GM12872 (cell line): ENCODE data around the gene THADA.

Experiments
- CTCF ChIP-seq: IDR thresholded peaks from 3 replicates; pipeline ENCODE4 v1.5.1; 2011; ENCODE audit warnings: low read depth, mild to moderate bottlenecking, low read length, moderate library complexity; ENCODE audit not compliant: insufficient read depth

The THADA gene

DNA sequence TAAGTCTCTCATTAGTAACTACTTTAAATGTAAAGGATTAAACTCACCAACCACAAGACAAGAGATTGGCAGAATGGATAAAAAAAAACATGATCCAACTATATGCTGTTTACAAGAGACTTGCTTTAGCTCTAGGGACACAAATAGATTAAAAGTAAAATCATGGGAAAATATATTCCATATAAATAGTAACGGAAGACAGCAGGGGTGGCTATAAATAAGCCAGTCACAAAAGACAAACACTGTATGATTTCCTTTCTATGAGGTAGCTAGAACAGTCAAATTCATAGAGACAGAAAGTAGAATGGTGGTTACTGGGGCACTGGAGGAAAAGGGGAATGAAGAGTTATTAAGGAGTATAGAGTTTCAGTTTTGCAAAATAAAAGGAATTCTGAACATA is 145.2 kb downstream of the THADA start:
- no peak for TF ChIP-seq CTCF

GRCh38 chr2:43448822-43449110 is 147.1 kb downstream of the THADA start:
- TF ChIP-seq CTCF = no peak

- TF ChIP-seq CTCF = no peak
Observed at GRCh38 chr2:43448011-43448821, 147.6 kb downstream of the THADA start.

- TF ChIP-seq CTCF = no peak
Observed at GRCh38 chr2:43445781-43446180, 150.1 kb downstream of the THADA start.

GRCh38 chr2:43444989-43445645 is 150.7 kb downstream of the THADA start:
- TF ChIP-seq CTCF = no peak

DNA sequence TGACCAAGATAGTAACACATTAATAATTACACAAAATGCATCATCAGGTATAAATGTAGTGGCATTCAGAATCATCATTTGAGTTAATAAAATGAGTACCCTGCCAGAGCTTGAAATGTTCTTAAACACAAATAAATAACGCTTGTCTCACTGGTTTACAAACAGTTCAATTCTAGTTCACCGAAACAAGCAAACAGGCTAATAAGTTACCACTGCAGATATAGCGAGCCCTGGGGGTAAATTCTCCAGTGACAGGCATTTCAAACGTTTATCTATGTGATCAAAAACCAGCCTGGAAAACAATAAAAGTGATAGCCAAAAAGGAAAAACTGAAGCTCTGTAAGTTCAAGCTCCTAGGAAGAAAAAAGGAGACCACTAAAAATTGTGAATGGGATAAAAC is 152.6 kb downstream of the THADA start:
- TF ChIP-seq CTCF = no peak

- TF ChIP-seq CTCF = no peak
Observed at GRCh38 chr2:43441195-43441594, 154.6 kb downstream of the THADA start.
